GM18858 (cell line): ENCODE data around the gene VTN.
A peak's percentile ranks its signal among the peaks of the same experiment; 100 is the strongest.

Experiments used
- ATAC-seq: cut with Tn5 transposase; IDR thresholded peaks from one replicate; pipeline ENCODE4 v1.9.1; 2021; ENCODE audit not compliant: unreplicated experiment

Gene VTN

DNA sequence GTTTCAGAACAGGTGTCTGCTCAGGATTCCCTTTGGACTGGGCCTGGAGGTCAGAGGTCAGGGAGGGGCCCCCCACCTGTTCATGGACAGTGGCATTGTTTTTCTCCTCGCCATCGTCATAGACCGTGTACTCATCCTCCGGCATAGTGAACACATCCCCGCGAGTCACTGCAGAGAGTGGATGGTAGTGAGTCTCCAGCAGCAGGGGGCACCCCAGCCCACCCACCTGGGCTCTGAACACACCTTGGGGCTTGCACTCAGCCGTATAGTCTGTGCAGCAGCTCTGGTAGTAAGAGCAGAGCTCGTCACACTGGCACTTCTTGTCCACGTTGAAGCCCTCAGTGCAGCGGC is 448 bp downstream of the VTN start:
- no peak for ATAC-seq

DNA sequence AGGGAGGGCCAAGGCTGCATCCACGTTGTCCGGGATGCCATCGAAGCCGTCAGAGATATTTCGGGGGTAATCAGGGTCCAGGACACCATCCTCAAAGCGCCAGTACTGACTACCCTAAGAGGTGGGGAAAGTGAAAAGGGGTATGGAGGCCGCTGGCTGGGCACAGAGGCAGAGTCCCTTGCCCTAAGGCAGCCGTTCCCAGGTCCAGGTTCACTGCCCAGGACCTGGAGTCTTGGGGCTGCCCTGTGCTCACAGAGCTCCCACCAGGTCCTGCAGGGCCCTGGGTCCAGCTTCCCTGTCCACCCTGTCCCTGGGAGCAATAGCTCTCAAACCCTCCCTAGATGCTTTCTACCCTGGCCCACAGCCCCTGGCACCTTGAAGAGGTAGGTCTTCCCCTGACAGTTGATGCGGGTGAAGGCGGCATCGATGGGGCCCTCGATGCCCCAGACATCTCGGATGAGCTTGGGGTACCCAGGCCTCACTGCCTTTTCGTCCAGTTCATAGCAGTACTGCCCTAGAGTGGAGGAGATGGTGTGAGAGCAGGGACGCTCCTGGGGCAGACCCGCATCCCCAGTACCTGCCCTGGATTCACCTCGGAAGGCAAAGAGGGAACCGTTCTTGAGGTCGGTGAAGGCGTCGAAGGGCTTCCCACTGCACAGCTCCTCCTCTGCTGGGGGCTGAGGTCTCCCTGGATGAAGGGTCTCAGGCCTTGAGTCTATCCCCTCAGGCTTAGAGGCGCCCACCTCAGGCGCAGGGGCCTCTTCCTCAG is 1.0 kb downstream of the VTN start:
- ATAC-seq: no peak

DNA sequence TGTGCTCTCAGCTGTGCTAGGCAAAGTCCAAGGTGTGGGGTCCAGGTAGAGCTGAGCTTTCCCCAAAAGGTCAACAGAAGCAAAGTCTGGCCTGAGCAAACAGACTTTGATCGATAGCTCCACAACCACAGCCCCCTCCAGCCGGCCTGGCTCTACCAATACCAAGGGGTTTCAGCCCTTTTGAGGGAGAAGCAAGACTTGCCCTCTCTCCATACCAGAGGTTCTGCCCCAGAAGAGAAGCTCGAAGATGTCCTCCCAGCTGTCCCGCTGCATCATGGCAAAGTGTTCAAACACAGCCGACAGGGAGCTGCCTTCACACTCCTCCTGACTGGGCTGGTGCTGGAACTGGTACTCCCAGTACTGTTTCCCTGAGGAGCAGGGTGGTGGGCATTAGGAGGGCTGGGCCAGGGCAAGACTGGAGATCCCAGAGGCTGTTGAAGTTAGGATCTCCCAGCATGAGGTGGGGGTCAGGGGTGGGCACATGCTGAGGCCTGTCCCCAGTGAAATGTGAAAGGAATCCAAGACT is 1.7 kb downstream of the VTN start:
- ATAC-seq: no peak

DNA sequence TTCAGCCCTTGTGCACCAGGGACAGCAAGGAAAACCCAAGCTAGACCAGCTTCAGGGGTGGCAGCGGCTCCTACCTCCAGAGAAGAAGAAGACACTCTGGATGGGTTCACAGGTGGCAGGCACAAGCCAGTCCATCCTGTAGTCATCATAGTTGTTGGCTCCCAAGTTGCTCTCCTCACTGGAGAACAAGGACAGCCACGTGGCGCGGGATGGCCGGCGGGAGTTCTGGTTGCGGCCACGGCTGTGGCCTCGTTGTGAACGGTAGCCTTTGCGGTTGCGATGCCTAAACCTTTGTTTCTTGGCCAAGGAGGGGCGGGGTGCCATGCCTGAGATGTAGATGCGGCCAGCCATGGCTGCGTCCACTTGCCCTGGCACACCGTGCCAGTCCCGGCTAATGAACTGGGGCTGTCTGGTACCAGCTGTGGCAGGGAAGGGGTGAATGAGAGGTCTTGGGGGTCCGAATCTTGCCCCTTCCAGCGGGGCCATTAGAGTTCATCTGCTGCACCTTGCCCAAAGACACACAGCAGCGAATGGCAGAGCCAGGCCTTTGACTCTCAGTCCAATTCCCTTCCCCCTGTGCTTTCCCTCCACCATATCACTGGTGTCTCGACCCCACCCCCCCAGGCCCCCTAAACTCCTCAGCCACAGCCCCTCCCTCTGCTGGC is 2.3 kb downstream of the VTN start:
- no peak for ATAC-seq

DNA sequence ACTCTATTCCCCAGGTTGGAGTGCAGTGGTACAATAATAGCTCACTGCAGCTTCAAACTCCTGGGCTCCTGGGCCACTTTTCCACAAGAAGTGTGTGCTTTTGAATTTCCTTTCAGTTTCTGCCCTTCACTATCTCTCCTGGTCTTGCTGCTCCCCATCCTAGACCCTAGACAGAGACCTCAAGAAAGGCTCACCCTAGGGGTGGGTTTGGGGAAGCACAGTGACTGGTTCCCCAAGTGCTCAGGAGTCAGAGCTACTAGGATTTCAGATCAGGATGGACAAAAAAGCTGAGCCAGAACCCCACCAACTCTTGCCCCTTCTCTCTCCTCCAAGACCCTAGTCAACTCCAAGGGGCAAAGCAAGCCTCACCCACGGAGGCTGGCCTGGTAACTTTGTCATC is 3.5 kb downstream of the VTN start:
- no peak for ATAC-seq

DNA sequence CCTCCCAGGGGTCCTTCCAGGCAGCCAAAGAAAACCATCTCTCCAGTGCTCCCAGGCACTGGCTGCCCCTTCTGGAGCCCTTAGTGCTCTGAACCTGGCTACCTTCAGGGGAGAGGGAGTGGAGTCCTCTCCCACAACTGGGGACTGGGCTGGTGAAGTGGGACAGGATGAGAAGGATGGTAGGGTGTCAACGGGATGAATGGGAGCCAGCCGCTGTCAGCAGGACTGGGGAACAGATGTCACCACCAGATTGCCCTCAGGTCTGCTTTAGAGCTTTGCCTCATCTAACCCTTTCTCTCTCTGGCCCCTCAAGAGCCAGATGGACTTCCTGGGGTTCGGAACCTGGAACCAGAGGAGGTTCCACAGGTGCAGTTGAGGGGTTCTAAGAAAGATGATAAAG is 4.6 kb downstream of the VTN start:
- no peak for ATAC-seq

DNA sequence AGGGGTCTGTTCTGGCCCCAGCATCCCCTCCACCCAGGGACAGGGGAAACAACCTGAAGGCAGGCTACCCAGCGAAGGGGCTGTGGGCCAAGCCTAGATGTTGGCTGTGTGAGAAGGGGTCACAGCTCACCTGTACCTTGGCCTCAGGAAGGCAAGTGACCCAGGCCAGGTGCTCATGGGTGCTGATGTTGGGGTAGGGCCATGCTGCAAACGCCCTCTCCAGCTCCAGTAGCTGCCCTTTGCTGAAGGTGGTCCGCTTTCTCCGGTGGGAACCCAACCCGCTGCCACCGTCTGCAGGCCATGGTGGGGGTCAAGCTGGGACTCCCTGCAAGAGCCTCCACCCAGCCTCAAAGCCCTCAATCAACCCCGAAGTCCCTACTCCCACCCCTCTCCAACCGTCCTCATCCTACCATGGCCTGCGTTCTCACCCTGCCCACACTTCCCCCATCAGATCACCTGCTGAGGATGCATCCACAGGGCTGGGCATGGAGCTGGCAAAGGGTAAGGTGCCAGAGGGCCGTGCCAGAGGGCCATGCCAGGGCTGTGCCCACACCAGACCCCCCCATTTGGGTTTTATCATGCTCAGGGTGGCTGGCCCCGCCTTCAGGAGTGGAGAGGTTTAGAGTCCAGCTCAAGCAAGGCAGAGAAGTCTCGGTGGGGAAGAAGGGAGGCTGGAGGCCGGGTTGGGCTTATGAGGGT is 5.3 kb downstream of the VTN start, which contains the start of gene SEBOX:
TSS of gene SEBOX (minus strand) at position 535 of the 699 bp plus-strand sequence. CDS start at position 487, 48 bp downstream.
- ATAC-seq: no peak

DNA sequence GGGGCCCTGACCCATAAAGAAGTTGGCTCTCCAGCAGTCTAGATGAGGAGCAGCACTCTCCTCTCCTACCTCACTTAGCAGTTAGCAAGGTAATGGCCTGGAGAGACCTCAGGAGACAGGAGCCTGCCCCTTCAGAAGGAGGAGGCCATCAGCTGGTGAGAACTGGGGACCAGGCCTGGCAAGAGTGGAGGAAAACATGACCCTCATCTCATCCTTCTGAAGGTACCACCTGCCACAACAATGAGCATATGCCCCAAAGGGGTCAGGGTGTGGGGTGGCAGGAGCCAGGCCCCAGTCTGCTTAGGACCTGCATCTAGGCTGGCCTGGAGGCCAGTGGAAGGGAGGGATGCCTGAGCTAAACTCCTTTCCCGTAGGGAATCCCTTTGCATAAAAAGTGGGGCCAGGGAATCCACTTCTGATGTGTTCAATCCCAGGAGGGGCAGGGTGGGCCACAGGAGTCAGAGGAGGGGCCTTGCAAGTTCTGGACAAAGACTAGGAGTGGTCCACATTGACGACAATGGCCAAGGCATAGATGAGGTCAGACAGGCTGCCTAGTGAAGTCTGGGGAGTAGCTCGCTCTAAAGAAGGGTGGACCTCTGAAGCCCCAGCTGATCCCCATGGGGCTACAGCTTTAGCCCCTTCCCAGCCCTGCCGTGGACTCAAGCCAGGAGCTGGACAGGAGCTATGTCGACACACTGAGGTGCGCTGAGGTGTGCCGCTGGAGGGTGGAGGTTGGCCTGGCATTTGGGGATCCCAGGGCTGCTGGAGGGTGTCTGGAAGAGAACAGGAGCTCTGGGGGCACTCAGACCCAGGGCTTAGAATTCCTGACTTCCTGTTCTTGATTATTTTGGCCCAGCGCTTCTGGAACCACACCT is 6.1 kb downstream of the VTN start:
- no peak for ATAC-seq

DNA sequence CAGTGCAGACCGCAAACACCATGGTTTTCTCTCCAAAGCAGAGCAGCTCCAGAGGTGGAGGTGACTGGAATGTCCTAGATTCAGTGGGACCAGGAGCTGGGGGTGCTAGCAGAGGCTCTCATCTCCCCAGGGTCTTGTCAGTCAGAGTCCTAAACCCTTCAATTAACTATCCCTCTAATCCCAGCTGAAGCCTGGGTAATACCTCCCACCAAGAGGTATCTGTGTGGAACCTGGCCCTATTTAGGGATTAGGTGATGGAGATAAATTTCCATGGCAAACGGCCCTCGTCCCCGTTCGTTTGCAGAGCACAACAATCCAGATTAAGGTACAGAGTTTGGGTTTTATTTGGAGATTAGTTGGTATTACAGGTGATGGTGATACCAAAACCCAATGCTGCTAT is 6.9 kb downstream of the VTN start:
- no peak for ATAC-seq

DNA sequence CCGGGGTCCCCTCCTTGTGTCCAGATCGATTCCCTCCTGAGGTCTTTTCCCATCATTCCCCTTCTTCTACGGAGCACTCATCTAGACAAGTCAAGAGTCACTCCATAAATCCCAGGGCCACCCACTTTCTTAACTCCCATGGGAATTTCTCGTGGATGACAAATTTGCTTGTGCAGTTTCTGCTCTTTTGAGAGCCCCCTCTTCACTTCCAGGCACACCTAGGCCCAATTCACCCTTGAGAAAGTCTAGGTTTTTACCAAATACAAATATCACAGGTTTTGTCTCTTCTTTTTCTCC is 12.3 kb downstream of the VTN start:
- ATAC-seq: no peak

DNA sequence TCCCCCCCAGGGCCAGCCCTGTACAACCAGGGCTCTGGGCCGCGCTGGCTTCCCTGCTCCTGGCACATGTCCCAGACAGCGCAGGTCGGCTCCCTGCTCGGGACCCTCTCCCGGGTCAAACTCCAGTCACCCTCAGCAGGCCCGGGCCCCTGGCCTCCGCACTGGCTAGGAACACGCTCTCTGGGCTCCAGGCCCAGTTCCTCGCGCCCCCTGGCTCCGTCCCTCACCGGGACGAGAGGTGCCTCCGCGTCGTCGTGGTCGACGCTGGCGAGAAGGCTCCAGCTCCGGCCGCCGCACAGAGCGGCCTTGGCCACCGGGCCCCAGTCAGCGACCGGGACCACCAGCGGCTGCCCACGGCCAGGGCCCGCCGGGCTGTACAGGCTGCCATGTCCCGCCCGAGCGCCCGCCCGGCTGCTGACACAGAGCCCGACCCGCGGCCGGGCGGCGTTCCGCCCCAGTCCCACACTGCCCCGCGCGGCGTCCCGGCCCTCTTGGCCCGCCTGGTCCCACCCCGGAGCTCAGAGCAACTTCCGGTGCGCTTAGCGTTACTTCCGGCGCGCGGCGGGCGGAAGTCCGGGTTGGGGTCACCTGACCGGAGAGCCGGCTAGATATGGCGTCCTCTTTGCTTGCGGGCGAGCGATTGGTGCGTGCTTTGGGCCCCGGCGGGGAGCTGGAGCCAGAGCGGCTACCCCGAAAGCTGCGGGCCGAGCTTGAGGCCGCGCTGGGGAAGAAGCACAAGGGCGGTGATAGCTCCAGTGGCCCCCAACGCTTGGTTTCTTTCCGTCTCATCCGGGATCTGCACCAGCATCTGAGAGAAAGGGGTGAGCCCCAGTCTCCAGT is 12.8 kb downstream of the VTN start, which contains the start of gene POLDIP2:
TSS of gene POLDIP2 (minus strand) at position 467 of the 840 bp plus-strand sequence. CDS start at position 388, 79 bp downstream.
- peak; percentile 81 for ATAC-seq

DNA sequence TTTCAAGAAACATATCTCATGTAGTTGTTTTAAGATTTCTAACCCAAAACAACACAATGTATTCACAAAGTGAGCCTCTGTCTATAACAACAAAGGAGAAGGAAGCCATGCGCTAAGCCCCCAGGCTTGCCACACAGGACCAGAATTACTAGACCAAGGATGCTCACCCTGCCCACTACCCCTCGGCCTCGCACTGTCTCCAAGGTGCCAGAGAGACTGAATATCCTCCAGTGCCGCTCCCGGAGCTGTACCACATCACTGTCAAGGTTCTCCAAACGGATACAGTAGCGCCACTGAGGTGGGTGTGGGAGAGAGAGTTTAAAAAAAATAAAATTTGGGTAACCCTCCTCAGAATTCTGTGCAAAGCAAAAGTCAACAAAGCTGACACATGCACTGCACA is 19.8 kb downstream of the VTN start:
- no peak for ATAC-seq

DNA sequence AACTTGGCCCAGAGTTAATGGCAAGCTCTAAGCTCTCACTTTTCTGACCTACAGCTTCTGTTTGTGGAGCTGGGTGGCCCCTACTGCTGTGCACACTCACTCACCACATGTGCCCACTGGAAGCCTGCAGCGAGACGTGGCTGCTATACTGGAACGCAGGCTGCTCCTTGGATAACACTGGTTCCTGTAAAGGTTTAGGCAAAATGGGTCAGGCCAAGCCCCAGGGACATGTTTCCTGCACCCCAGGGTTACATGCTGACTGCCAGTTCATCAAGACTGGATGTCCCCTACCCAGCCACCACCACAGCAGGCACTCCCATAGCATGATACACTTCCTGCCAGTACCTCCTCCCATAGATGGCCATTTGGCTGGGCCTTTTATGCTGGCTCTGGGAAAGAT is 21.1 kb downstream of the VTN start:
- no peak for ATAC-seq

DNA sequence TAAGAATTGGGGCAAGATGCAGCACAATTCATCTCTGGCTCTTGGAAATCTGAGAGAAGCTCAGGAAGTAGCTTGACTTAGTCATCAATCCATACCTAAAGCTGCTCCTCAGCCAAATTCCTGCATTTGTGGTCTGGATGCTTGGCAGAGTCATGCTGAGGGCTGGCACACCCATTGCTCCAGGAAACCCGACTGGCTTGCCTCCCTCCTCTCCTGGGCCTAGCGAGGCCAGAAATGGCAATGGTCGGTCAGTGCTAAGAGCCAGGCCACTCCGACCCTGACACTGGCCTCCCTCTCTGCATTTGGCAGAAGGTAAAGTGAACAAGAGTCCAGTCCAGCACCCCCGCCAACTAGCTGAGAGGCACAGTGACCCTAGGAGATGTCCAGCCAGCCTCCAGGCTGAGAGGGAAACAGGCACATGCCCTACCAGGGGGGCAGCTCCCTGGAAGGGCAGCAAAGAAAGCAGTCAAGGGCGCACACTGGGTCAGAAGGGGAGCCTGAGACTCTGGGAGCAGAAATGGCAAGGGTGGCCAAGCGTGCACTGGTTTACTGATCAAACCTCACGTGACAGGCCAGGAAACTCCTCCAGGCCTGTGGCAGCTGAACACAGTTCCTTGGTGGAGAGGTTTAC is 22.7 kb downstream of the VTN start:
- ATAC-seq: no peak

DNA sequence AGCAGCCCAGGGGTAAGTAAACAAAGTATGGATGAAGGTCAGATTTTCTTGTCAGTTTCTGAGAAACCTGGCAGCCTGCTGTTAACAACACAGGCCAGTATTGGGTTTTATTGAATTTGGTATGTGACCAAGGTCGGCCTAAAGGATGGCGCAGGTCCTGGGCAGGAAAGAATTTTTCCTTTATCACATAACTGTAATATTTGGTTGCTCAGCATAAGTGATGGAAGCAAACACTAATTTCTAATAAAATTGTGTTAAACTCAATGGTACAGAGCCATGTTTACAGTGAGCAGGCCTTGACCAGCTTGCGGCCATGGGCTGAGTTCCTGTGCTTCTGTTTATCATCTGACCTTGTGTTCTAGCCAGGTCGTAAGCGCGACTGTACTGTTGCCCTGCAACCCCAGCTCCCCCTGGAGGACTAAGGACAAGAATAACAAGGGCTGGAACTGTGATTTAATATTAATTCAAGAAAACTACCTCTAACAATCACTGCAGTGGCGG is 23.3 kb downstream of the VTN start:
- ATAC-seq: no peak

DNA sequence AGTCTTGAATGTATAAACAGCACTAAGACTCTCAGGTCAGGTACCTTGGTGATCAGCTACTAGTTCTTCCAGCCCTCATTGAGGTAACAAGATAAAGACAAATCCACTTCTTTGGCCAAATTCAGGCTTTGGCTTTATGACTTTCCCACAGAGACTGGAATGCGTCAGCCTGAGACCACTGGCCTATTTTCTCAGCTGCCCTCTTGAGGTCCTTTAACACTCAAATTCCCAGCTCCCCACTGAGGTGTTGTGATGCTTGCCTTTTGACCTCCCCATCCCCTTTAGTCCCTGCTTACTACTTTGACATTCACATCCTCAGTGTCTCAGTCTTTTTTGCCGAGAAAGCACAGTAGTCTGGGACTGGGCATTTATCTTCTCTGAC is 23.9 kb downstream of the VTN start:
- ATAC-seq: no peak

DNA sequence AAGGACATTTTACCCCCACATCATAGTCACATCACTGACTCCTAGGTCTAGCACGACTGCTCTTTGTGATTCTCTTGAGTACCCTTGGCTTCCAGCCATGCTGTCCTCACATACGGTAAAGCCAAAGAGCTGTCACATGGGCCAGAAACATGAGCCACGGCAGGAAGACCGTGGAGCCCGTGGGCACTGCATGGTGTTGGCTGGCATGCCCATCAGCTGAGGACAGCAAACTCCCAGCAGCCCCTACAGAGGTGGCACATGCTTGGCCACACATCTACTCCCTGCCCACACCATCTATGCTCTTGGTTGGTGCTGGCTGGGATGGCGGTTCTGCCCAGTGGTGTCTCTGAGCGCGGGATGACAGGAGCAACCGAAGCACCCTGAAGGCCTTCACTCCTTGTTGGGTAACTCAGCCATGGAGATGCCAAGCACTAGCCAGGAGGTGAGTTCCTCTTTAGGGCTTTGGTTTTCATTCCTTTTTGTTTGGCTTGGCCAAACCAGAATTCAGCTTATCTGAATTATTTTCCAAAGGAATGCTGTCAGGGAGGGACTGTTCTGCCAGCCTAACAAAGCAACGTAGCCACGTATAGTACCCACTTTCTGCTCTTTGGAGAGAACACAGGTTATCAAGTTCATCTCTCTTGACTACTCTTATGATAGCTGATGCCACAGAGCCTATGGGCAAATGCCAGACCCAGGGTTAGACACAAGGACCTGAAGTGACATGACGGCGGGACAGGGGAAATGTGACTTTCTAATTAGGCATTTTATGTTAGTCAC is 24.5 kb downstream of the VTN start:
- no peak for ATAC-seq

DNA sequence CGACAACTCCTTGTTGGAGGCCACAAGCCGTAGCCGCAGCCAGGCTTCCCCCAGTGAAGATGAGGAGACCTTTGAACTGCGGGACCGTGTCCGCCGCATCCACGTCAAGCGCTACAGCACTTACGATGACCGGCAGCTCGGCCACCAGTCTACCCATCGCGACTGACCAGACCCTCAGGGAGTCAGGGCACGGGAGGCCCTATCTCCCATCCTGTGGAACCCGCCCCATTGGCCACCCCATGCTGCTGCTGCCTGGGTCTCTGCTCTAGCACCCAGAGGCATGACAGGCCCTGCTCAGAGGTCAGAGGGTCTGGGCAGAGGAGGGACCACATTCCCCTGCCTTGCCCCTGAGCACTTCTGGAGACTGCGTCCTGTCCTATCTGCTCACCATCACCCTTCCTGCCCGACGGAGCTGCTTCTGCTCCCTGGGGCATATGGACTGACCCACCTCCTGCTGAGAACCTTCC is 25.6 kb downstream of the VTN start:
- no peak for ATAC-seq

DNA sequence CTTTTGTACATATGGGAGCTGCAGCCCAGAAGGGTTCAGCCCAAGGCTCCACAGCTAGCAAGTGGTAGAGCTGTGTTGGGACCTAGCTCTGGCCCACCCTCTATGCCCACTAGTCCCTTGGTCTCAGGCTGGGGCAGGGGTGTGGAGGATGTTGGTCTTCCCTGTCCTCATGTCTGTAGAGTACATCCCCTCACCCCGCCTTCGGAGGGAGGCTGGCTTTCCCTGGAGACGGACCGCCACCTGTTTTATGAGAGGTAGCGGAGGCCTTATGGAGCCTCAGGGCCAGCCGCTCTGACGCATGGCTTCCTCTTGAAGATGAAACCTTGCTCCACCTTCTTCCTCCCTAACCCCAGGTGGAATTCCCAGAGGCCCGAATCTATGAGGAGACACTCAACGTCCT is 26.1 kb downstream of the VTN start:
- no peak for ATAC-seq
